Fibroblast of villous mesenchyme (primary cell): ENCODE measurements around the gene SPG7. TPM values are rescaled to one million over a fixed set of nuclear protein-coding genes. Genes with fewer than 3 reads are reported as not detected.
A peak's percentile ranks its signal among the peaks of the same experiment; 100 is the strongest.

ENCODE experiments used
- DNase-seq: peaks from one replicate; pipeline ENCODE4 v3.0.0-alpha.2; 2010; ENCODE audit warnings: low read depth
- H3K4me3 ChIP-seq: 2 replicates; pipeline ENCODE4 v1.5.1; 2011; ENCODE audit warnings: low read depth, mild to moderate bottlenecking, low read length
- CTCF ChIP-seq: IDR thresholded peaks from 2 replicates; pipeline ENCODE4 v1.5.1; 2012; ENCODE audit warnings: low read depth, mild to moderate bottlenecking, low read length; ENCODE audit not compliant: insufficient read depth
- total RNA-seq: library from RNA; depleted of rRNA; stranded (reverse); fragments of >200 nt; gene quantifications from 2 replicates; pipeline ENCODE4 v1.2.3, GENCODE V29; 2012

SPG7 gene
- total RNA-seq, 1 donor, result 108 TPM

- H3K4me3 ChIP-seq, result peak overlapping the region; percentile 60
- TF ChIP-seq CTCF, result no peak
- DNase-seq, result no peak
Observed at GRCh38 chr16:89561884-89562599, 53.8 kb downstream of the SPG7 start.

- H3K4me3 ChIP-seq, result no peak overlapping the region
- TF ChIP-seq CTCF, result no peak
- DNase-seq, result no peak
Observed at GRCh38 chr16:89562939-89563338, 54.7 kb downstream of the SPG7 start.

- no peak for DNase-seq
- TF ChIP-seq CTCF, result no peak
- H3K4me3 ChIP-seq, result no peak overlapping the region
Observed at GRCh38 chr16:89563639-89564392, 55.6 kb downstream of the SPG7 start.

- TF ChIP-seq CTCF, result no peak
- no peak overlapping the region for H3K4me3 ChIP-seq
- no peak for DNase-seq
Observed at GRCh38 chr16:89564476-89565255, 56.5 kb downstream of the SPG7 start.

GRCh38 chr16:89565256-89565505 is 57.0 kb downstream of the SPG7 start:
- DNase-seq, result no peak
- no peak overlapping the region for H3K4me3 ChIP-seq
- TF ChIP-seq CTCF, result no peak

GRCh38 chr16:89565506-89566372 is 57.5 kb downstream of the SPG7 start:
- DNase-seq, result peak; percentile 52
- TF ChIP-seq CTCF, result peak; percentile 62
- peak overlapping the region; percentile 44 for H3K4me3 ChIP-seq
